K562 (cell line): ENCODE measurements around the gene STON1. TPM values are rescaled to one million over a fixed set of nuclear protein-coding genes. Genes with fewer than 3 reads are reported as not detected.

Experiments
- BHLHE40 ChIP-seq: IDR thresholded peaks from 2 replicates; pipeline ENCODE4 v1.6.1; 2011; ENCODE audit warnings: low read length, improper control_type of control experiment
- CXXC5 ChIP-seq: fragments of 250-450 bp; sonication (Bioruptor Pico); IDR thresholded peaks from 2 replicates; pipeline ENCODE4 v1.8.0; 2022; ENCODE audit warnings: inconsistent platforms, mild to moderate bottlenecking, moderate library complexity
- E2F3 ChIP-seq: fragments of 250-450 bp; sonication (Bioruptor Pico); IDR thresholded peaks from 2 replicates; pipeline ENCODE4 v1.4.0; 2020; ENCODE audit warnings: mild to moderate bottlenecking
- EP400 ChIP-seq: fragments of 450-650 bp; IDR thresholded peaks from 2 replicates; pipeline ENCODE4 v1.6.1; 2017; ENCODE audit warnings: antibody characterized with exemption, mild to moderate bottlenecking, moderate library complexity
- ETV5 ChIP-seq: sonication (generic); formaldehyde crosslinking; IDR thresholded peaks from 2 replicates; pipeline ENCODE4 v1.4.0; 2020; ENCODE audit warnings: low read depth, mild to moderate bottlenecking, missing genetic modification reagents
- IFI16 ChIP-seq: fragments of 250-450 bp; sonication (Bioruptor Pico); IDR thresholded peaks from 2 replicates; pipeline ENCODE4 v2.1.2; 2022; ENCODE audit warnings: mild to moderate bottlenecking, inconsistent platforms
- KAT8 ChIP-seq: fragments of 450-650 bp; IDR thresholded peaks from 2 replicates; pipeline ENCODE4 v1.6.1; 2016; ENCODE audit warnings: low read depth, mild to moderate bottlenecking
- KLF16 ChIP-seq: IDR thresholded peaks from 2 replicates; pipeline ENCODE4 v1.6.1; 2016; ENCODE audit warnings: antibody characterized with exemption
- KLF6 ChIP-seq: fragments of 250-450 bp; sonication (Bioruptor Pico); IDR thresholded peaks from 2 replicates; pipeline ENCODE4 v1.4.0; 2020; ENCODE audit warnings: mild to moderate bottlenecking, moderate library complexity, borderline replicate concordance
- MEIS2 ChIP-seq: fragments of 450-650 bp; IDR thresholded peaks from 2 replicates; pipeline ENCODE4 v1.6.1; 2014; ENCODE audit warnings: mild to moderate bottlenecking; ENCODE audit not compliant: partially characterized antibody
- MYC ChIP-seq, 2 experiments: fragments of 250-450 bp in 1 of 2; sonication (Bioruptor Pico) in 1 of 2; IDR thresholded peaks; 2 replicates each; pipeline versions ENCODE4 v1.5.1 to v1.6.1; 2012 to 2021; ENCODE audit warnings: low read depth in 2 of 2, borderline replicate concordance in 1 of 2, improper control_type of control experiment in 1 of 2, low read length in 1 of 2, mild to moderate bottlenecking in 1 of 2, moderate library complexity in 1 of 2
- MYNN ChIP-seq, 2 experiments: sonication (generic); formaldehyde crosslinking in 1 of 2; IDR thresholded peaks; 2 replicates each; pipeline versions ENCODE4 v1.5.0 to v1.6.1; 2016 to 2020; ENCODE audit warnings: antibody characterized with exemption in 1 of 2, missing genetic modification reagents in 1 of 2
- RAD21 ChIP-seq, 2 experiments: fragments of 250-450 bp in 1 of 2; fragments of 450-650 bp in 1 of 2; sonication (Bioruptor Pico) in 1 of 2; formaldehyde crosslinking in 1 of 2; IDR thresholded peaks in 1 of 2; conservative IDR thresholded peaks in 1 of 2; 2 replicates each; pipeline versions ENCODE4 v1.4.0 to v1.8.0; 2020 to 2022; ENCODE audit warnings: mild to moderate bottlenecking in 2 of 2, moderate library complexity in 1 of 2
- SAP30 ChIP-seq: fragments of 200-600 bp; sonication (generic); IDR thresholded peaks from 2 replicates; pipeline ENCODE4 v1.6.1; 2012; ENCODE audit warnings: borderline replicate concordance, low read depth, mild to moderate bottlenecking, moderate library complexity, low read length, control low read depth, inconsistent platforms; ENCODE audit not compliant: insufficient read depth, poor library complexity, severe bottlenecking
- YY1 ChIP-seq, 3 experiments: IDR thresholded peaks; 2 replicates each; pipeline ENCODE4 v1.6.1; 2011; ENCODE audit warnings: low read length in 2 of 3, mild to moderate bottlenecking in 2 of 3, moderate library complexity in 2 of 3, borderline replicate concordance in 1 of 3, control low read depth in 1 of 3, low read depth in 1 of 3; ENCODE audit not compliant: insufficient read depth in 3 of 3, insufficient replicate concordance in 2 of 3, control insufficient read depth in 1 of 3, insufficient read length in 1 of 3; ENCODE audit errors: extremely low read depth in 1 of 3
- ZBTB7A ChIP-seq: IDR thresholded peaks from 2 replicates; pipeline ENCODE4 v1.6.1; 2011; ENCODE audit warnings: low read depth, mild to moderate bottlenecking, low read length, moderate library complexity, borderline replicate concordance; ENCODE audit not compliant: control insufficient read depth
- ZKSCAN1 ChIP-seq: fragments of 150-350 bp; IDR thresholded peaks from 2 replicates; pipeline ENCODE4 v1.6.1; 2016; ENCODE audit warnings: low read depth, low read length
- ZNF165 ChIP-seq: fragments of 250-450 bp; sonication (Bioruptor Pico); IDR thresholded peaks from 2 replicates; pipeline ENCODE4 v1.4.0; 2020; ENCODE audit warnings: borderline replicate concordance
- ZNF174 ChIP-seq: fragments of 250-450 bp; sonication (Bioruptor Pico); IDR thresholded peaks from 2 replicates; pipeline ENCODE4 v1.4.0; 2020; ENCODE audit warnings: mild to moderate bottlenecking
- ZNF175 ChIP-seq: fragments of 200-800 bp; sonication (Bioruptor generic); IDR thresholded peaks from 2 replicates; pipeline ENCODE4 v1.6.1; 2016; ENCODE audit warnings: low read depth, mild to moderate bottlenecking, missing genetic modification characterization, missing compliant biosample characterization
- polyA plus RNA-seq, 8 experiments: library from polyadenylated mRNA; depleted of rRNA in 4 of 8; stranded (reverse) in 5 of 8; unstranded in 3 of 8; fragments of >200 nt; fragmentation: Nextera tagmentation in 2 of 8; fragmentation: Illumina TruSeq in 1 of 8; extraction: Ambion mirVana in 2 of 8; extraction: Trizol in 1 of 8; gene quantifications; 2 replicates each; pipeline versions ENCODE4 v1.2.1 to v1.2.3, GENCODE V29; 2011 to 2014; ENCODE audit warnings: inconsistent platforms in 1 of 8, missing spikeins in 1 of 8
- total RNA-seq, 7 experiments: library from RNA; depleted of rRNA in 6 of 7; stranded (reverse); fragments of >200 nt in 6 of 7; fragmentation: Illumina TruSeq in 2 of 7; extraction: Trizol in 2 of 7; gene quantifications; 2 replicates each; pipeline versions ENCODE4 v1.2.1 to v1.2.3, GENCODE V29; 2011 to 2021; ENCODE audit warnings: low replicate concordance in 1 of 7
- TF ChIP-seq, protein P1 (sequence below): fragments of 450-650 bp; IDR thresholded peaks from 2 replicates; pipeline ENCODE4 v1.6.1; 2016; ENCODE audit warnings: low read depth, mild to moderate bottlenecking, moderate library complexity
- TF ChIP-seq, protein P2 (sequence below), 3 experiments: IDR thresholded peaks in 2 of 3; conservative IDR thresholded peaks in 1 of 3; 2 replicates each; pipeline ENCODE4 v1.5.1; 2011 to 2012; ENCODE audit warnings: low read length in 3 of 3, mild to moderate bottlenecking in 3 of 3, control low read depth in 2 of 3, improper control_type of control experiment in 1 of 3, inconsistent platforms in 1 of 3, low read depth in 1 of 3, mixed read lengths in 1 of 3, moderate library complexity in 1 of 3; ENCODE audit not compliant: insufficient read depth in 2 of 3
- TF ChIP-seq, protein P3 (sequence below): fragments of 450-650 bp; IDR thresholded peaks from 2 replicates; pipeline ENCODE4 v1.6.1; 2016

STON1 gene
- total and polyA plus RNA-seq, 9 of the 15 experiments (the other 6 are each of a cell fraction or from before 2014, with no cell fraction given) = 0.07 to 1.2 (median 0.55) TPM

DNA sequence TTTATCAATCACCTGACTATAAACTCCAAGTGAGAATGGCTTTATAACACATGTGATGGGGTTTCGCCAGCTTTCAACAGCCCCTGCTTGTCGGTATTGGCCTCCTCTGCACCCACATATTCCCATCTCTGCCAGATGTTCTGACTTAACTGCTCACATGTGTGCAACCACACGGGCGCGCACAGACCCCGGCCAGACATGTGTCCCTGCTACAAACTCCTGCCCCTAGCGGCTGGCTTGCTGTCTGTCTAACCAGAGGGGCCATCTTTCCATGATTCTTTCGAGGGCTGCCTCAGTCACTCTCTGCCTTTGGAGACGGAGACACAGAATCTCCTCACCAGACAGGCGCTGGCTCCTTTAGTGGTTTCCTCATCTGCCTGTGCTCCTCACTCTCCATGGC is 15.3 kb downstream of the STON1 start (continued):
- TF ChIP-seq ZNF175 (CRISPR knock-in tag) (no peak), KAT8 (no peak), E2F3 (no peak), ZNF165 (CRISPR knock-in tag) (no peak), YY1 (IDR thresholded peaks at IDR 0.05; ENCODE audit: borderline replicate concordance in 1 of 3, control insufficient read depth in 1 of 3, extremely low read depth in 1 of 3, insufficient read depth in 3 of 3, insufficient read length in 1 of 3, insufficient replicate concordance in 2 of 3, low read depth in 1 of 3, low read length in 2 of 3) (peak; percentile 21 to 91 (median 58)), SAP30 (no peak), EP400 (peak; percentile 40; the same call in 1 of the 2 replicates), ZBTB7A (peak; percentile 52; the same call in 1 of the 2 replicates), KLF6 (no peak), CXXC5 (CRISPR knock-in tag) (peak; percentile 35; the same call in 1 of the 2 replicates), KLF16 (0 out of 2 replicates have a peak, but pooled peaks have one; percentile 48), ZKSCAN1 (0 out of 2 replicates have a peak, but pooled peaks have one; percentile 44), MYC (IDR thresholded peaks at IDR 0.05; ENCODE audit: low read depth, low read length) (peak; percentile 87), MYC (CRISPR knock-in tag; IDR thresholded peaks at IDR 0.05; ENCODE audit: borderline replicate concordance, low read depth) (no peak), MEIS2 (no peak), ZNF174 (CRISPR knock-in tag) (no peak), IFI16 (CRISPR knock-in tag) (no peak), MYNN (IDR thresholded peaks at IDR 0.05) (no peak), MYNN (CRISPR knock-in tag; IDR thresholded peaks at IDR 0.05) (no peak), ETV5 (0 out of 2 replicates have a peak, but pooled peaks have one; percentile 36), RAD21 (CRISPR knock-in tag; conservative IDR thresholded peaks at IDR 0.05 in 1 of 2, IDR thresholded peaks at IDR 0.05 in 1 of 2) (peak; percentile 38 to 81), BHLHE40 (peak; percentile 34)
- TF ChIP-seq, protein P1, sequence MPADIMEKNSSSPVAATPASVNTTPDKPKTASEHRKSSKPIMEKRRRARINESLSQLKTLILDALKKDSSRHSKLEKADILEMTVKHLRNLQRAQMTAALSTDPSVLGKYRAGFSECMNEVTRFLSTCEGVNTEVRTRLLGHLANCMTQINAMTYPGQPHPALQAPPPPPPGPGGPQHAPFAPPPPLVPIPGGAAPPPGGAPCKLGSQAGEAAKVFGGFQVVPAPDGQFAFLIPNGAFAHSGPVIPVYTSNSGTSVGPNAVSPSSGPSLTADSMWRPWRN = no peak
- TF ChIP-seq, protein P2, sequence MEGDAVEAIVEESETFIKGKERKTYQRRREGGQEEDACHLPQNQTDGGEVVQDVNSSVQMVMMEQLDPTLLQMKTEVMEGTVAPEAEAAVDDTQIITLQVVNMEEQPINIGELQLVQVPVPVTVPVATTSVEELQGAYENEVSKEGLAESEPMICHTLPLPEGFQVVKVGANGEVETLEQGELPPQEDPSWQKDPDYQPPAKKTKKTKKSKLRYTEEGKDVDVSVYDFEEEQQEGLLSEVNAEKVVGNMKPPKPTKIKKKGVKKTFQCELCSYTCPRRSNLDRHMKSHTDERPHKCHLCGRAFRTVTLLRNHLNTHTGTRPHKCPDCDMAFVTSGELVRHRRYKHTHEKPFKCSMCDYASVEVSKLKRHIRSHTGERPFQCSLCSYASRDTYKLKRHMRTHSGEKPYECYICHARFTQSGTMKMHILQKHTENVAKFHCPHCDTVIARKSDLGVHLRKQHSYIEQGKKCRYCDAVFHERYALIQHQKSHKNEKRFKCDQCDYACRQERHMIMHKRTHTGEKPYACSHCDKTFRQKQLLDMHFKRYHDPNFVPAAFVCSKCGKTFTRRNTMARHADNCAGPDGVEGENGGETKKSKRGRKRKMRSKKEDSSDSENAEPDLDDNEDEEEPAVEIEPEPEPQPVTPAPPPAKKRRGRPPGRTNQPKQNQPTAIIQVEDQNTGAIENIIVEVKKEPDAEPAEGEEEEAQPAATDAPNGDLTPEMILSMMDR (IDR thresholded peaks at IDR 0.05 in 2 of 3, conservative IDR thresholded peaks at IDR 0.05 in 1 of 3; ENCODE audit: insufficient read depth in 2 of 3, low read depth in 1 of 3, low read length in 3 of 3) = peak; percentile 95 to 100 (median 99)
- TF ChIP-seq, protein P3, sequence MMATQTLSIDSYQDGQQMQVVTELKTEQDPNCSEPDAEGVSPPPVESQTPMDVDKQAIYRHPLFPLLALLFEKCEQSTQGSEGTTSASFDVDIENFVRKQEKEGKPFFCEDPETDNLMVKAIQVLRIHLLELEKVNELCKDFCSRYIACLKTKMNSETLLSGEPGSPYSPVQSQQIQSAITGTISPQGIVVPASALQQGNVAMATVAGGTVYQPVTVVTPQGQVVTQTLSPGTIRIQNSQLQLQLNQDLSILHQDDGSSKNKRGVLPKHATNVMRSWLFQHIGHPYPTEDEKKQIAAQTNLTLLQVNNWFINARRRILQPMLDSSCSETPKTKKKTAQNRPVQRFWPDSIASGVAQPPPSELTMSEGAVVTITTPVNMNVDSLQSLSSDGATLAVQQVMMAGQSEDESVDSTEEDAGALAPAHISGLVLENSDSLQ = 0 out of 2 replicates have a peak, but pooled peaks have one; percentile 23
